HEK293 (cell line): ENCODE measurements around the gene MIEF2.

Source experiments
- CTCF ChIA-PET: fragments of 350-600 bp; formaldehyde crosslinking; extraction: SDS; loops from one replicate; lab custom pipeline; 2021; ENCODE audit warnings: antibody characterized with exemption; lab: Yijun Ruan, JAX
- POLR2A ChIA-PET: fragments of 300-600 bp; formaldehyde crosslinking; extraction: SDS; loops from one replicate; lab custom pipeline; 2020; ENCODE audit warnings: antibody characterized with exemption, inconsistent platforms; lab: Yijun Ruan, JAX
- H3K27ac ChIP-seq: fragments of 200-500 bp; sonication (Bioruptor generic); 2 replicates; pipeline ENCODE4 v1.5.1; 2014; ENCODE audit warnings: low read depth, low read length, control low read depth, inconsistent platforms; ENCODE audit errors: extremely low read depth
- H3K36me3 ChIP-seq, 2 experiments: fragments of 200-500 bp in 1 of 2; sonication (Bioruptor generic) in 1 of 2; 1 replicate in 1 of 2; 2 replicates in 1 of 2; pipeline ENCODE4 v1.5.1; 2014 to 2017; ENCODE audit warnings: inconsistent platforms in 2 of 2, low read length in 2 of 2; ENCODE audit not compliant: control insufficient read depth in 2 of 2, insufficient read depth in 1 of 2
- H3K4me1 ChIP-seq: fragments of 200-500 bp; sonication (Bioruptor generic); 2 replicates; pipeline ENCODE4 v1.5.1; 2014; ENCODE audit warnings: mild to moderate bottlenecking, low read length, inconsistent platforms; ENCODE audit not compliant: control insufficient read depth, insufficient read depth
- H3K4me3 ChIP-seq: 2 replicates; pipeline ENCODE4 v1.5.1; 2011; ENCODE audit warnings: low read depth, mild to moderate bottlenecking, control low read depth, low read length, moderate library complexity
- H3K9me3 ChIP-seq: fragments of 200-500 bp; sonication (Bioruptor generic); 2 replicates; pipeline ENCODE4 v1.5.1; 2014; ENCODE audit warnings: low read depth, low read length, inconsistent platforms; ENCODE audit not compliant: control insufficient read depth, insufficient read depth
- EGR2 ChIP-seq: fragments of 450-650 bp; formaldehyde crosslinking; IDR thresholded peaks from 2 replicates; pipeline ENCODE4 v1.5.1; 2016; ENCODE audit warnings: low read depth, missing biosample characterization, missing genetic modification characterization
- HOXD13 ChIP-seq: sonication (generic); formaldehyde crosslinking; IDR thresholded peaks from 2 replicates; pipeline ENCODE4 v1.8.0; 2022; ENCODE audit warnings: missing genetic modification reagents, borderline replicate concordance
- MYNN ChIP-seq: fragments of 450-650 bp; formaldehyde crosslinking; IDR thresholded peaks from 2 replicates; pipeline ENCODE4 v1.5.1; 2016; ENCODE audit warnings: missing biosample characterization, missing genetic modification characterization, borderline replicate concordance
- SCRT1 ChIP-seq: fragments of 450-650 bp; formaldehyde crosslinking; IDR thresholded peaks from 2 replicates; pipeline ENCODE4 v1.5.1; 2016; ENCODE audit warnings: missing biosample characterization, missing genetic modification characterization, borderline replicate concordance
- SCRT2 ChIP-seq: fragments of 450-650 bp; formaldehyde crosslinking; IDR thresholded peaks from 2 replicates; pipeline ENCODE4 v1.5.1; 2016; ENCODE audit warnings: missing biosample characterization, missing genetic modification characterization
- ZBTB8A ChIP-seq: fragments of 450-650 bp; formaldehyde crosslinking; IDR thresholded peaks from 2 replicates; pipeline ENCODE4 v1.5.1; 2016; ENCODE audit warnings: missing biosample characterization, missing genetic modification characterization
- ZNF18 ChIP-seq: fragments of 450-650 bp; formaldehyde crosslinking; IDR thresholded peaks from 2 replicates; pipeline ENCODE4 v1.5.1; 2016; ENCODE audit warnings: missing biosample characterization, missing genetic modification characterization
- ZNF280D ChIP-seq: fragments of 450-650 bp; formaldehyde crosslinking; IDR thresholded peaks from 2 replicates; pipeline ENCODE4 v1.5.1; 2016; ENCODE audit warnings: missing biosample characterization, missing genetic modification characterization
- ZNF571 ChIP-seq: fragments of 450-650 bp; formaldehyde crosslinking; IDR thresholded peaks from 2 replicates; pipeline ENCODE4 v1.5.0; 2017; ENCODE audit warnings: missing biosample characterization, missing genetic modification characterization
- ZNF670 ChIP-seq: fragments of 450-650 bp; formaldehyde crosslinking; IDR thresholded peaks from 2 replicates; pipeline ENCODE4 v1.5.1; 2016; ENCODE audit warnings: missing biosample characterization, missing genetic modification characterization, low read depth
- ZNF791 ChIP-seq: fragments of 450-650 bp; formaldehyde crosslinking; IDR thresholded peaks from 2 replicates; pipeline ENCODE4 v1.5.1; 2016; ENCODE audit warnings: missing biosample characterization, missing genetic modification characterization
- TF ChIP-seq, protein P1 (sequence below): fragments of 450-650 bp; formaldehyde crosslinking; IDR thresholded peaks from 2 replicates; pipeline ENCODE4 v1.5.1; 2017; ENCODE audit warnings: missing biosample characterization, missing genetic modification characterization

Gene MIEF2

DNA sequence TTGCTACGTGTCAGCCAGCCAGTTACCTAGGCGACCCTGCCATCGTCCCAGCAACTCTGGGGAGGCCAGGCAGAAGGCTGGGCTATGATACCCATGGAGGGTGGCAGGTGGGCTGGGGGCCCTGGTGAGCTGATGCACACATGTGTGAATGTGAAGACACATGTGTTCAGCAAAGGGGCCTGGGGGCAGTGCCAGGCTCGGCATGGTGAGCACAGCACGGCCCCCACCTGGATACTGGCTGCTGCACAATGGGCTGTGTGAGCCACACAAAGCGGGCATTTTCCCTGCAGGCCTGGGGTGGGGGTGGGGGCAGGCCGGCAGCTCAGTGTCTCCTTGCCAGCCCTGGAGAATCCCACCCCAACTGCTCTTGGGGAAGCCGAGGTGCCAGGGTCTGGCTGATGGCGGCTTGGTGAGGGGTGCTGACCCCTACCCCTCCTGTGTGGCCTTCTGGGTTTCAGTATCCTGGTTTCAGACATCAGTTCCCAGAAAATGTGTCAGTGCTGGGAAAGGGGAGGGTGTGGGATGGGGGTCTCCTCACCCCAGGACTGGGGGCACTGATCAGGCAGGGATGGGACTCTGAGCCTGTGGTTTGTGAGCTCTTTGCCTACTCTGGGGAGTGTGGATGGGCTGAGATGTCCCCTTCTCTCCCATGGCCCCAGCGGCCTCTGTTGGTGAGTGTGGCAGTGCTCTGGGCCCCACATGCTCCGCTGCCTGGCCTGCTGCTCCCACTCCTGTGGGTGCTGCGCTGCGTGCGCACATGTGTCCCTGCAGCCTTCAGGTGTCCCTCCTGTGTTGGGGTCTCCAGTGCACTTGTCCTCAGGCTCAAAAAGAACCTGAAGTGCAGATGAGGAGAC, 29.9 kb upstream of the MIEF2 start:
- TF ChIP-seq ZNF670 (tag by site-specific recombination) (no peak), MYNN (peak; percentile 63; the same call in 1 of the 2 replicates), SCRT2 (tag by site-specific recombination) (peak; percentile 89), SCRT1 (tag by site-specific recombination) (peak; percentile 40; the same call in 1 of the 2 replicates), HOXD13 (CRISPR knock-in tag) (no peak), ZNF18 (tag by site-specific recombination) (no peak), ZNF791 (no peak)
- TF ChIP-seq, all 188 proteins: peak for 3
- H3K4me3 ChIP-seq: no peak overlapping the region
- H3K36me3 ChIP-seq: peaks cover 0 to 45% of the 10 kb centered on the region in 2 experiments; a peak in 2 of 3 replicates
- peaks cover 4% of the 10 kb centered on the region; the same call in 1 of the 2 replicates for H3K4me1 ChIP-seq
- POLR2A ChIA-PET: interaction anchor here (0.5 kb wide), 1 partner anchor 19 kb away, joined by 3 read pairs; no protein-coding TSS in a partner anchor
- CTCF ChIA-PET: interaction anchor here (0.6 kb wide), 1 partner anchor 76 kb away, joined by 3 read pairs; no protein-coding TSS in a partner anchor
- H3K9me3 ChIP-seq: no peaks in the 10 kb centered on the region
- H3K27ac ChIP-seq: no peak overlapping the region

GRCh38 chr17:18231164-18231563, 29.3 kb upstream of the MIEF2 start:
- Histone ChIP-seq H3K9me3 (no peaks in the 10 kb centered on the region), H3K4me1 (peaks cover 4% of the 10 kb centered on the region; the same call in 1 of the 2 replicates), H3K36me3 (peaks cover 0 to 52% of the 10 kb centered on the region in 2 experiments; a peak in 2 of 3 replicates), H3K27ac (no peak overlapping the region), H3K4me3 (no peak overlapping the region)
- POLR2A ChIA-PET: no interaction called here
- TF ChIP-seq, protein P1, sequence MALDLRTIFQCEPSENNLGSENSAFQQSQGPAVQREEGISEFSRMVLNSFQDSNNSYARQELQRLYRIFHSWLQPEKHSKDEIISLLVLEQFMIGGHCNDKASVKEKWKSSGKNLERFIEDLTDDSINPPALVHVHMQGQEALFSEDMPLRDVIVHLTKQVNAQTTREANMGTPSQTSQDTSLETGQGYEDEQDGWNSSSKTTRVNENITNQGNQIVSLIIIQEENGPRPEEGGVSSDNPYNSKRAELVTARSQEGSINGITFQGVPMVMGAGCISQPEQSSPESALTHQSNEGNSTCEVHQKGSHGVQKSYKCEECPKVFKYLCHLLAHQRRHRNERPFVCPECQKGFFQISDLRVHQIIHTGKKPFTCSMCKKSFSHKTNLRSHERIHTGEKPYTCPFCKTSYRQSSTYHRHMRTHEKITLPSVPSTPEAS: no peak
- TF ChIP-seq ZNF280D (tag by site-specific recombination) (no peak), ZBTB8A (tag by site-specific recombination) (0 out of 2 replicates have a peak, but pooled peaks have one; percentile 25)
- CTCF ChIA-PET: interaction anchor here (0.6 kb wide), 1 partner anchor 77 kb away, joined by 3 read pairs; no protein-coding TSS in a partner anchor

- ChIA-PET POLR2A (interaction anchor here (0.6 kb wide), 1 partner anchor 10 kb away, joined by 5 read pairs; no protein-coding TSS in a partner anchor), CTCF (no interaction called here)
- no peak overlapping the region for H3K27ac ChIP-seq
- H3K9me3 ChIP-seq: no peaks in the 10 kb centered on the region
- H3K4me1 ChIP-seq: no peaks in the 10 kb centered on the region
- H3K36me3 ChIP-seq: peaks cover 0 to 79% of the 10 kb centered on the region in 2 experiments; a peak in 2 of 3 replicates
- H3K4me3 ChIP-seq: no peak overlapping the region
- TF ChIP-seq EGR2 (tag by site-specific recombination) (peak; percentile 24; the same call in 1 of the 2 replicates), ZNF571 (tag by site-specific recombination) (no peak)
Observed at GRCh38 chr17:18233803-18234518, 26.5 kb upstream of the MIEF2 start.
